Ishikawa (cell line): ENCODE measurements around the gene APOA4.

Experiments used
- RAD21 ChIP-seq: IDR thresholded peaks from 2 replicates; pipeline ENCODE4 v1.6.1; 2012; ENCODE audit warnings: low read depth
- USF1 ChIP-seq: IDR thresholded peaks from 2 replicates; pipeline ENCODE4 v1.6.1; 2012

GRCh38 chr11:116857936-116858335, 34.8 kb upstream of the APOA4 start:
- TF ChIP-seq RAD21: no peak
- no peak for TF ChIP-seq USF1
